Measurements from ENCODE around the gene KLF6.

- TF ChIP-seq CTCF (conservative IDR thresholded peaks at IDR 0.05) = no peak
- no peak for TF ChIP-seq ZFX (IDR thresholded peaks at IDR 0.05)
Measured at GRCh38 chr10:3765146-3765545, 19.9 kb downstream of the KLF6 start.
